IMR-90 (cell line): Measurements from ENCODE around the gene MGAT3. TPM values are rescaled to one million over a fixed set of nuclear protein-coding genes. Genes with fewer than 3 reads are reported as not detected.

ENCODE experiments used
- ATAC-seq: fragments of 200-7000 bp; cut with Tn5 transposase; 2 replicates; pipeline ENCODE4 v1.9.1; 2020; ENCODE audit warnings: low read depth, mild to moderate bottlenecking, moderate library complexity
- BruUV-seq: library from RNA; stranded (reverse); fragments of 400-500 nt; replicated peaks from 2 replicates; lab custom pipeline; 2021; lab: Mats Ljungman, UMichigan
- CTCF ChIA-PET: fragments of 300-600 bp; formaldehyde crosslinking; extraction: SDS; loops from one replicate; lab custom pipeline; 2021; ENCODE audit warnings: antibody characterized with exemption; lab: Yijun Ruan, JAX
- POLR2A ChIA-PET: fragments of 300-600 bp; sonication (Branson Sonifier 250); formaldehyde crosslinking; loops from one replicate; lab custom pipeline; 2022; ENCODE audit warnings: antibody characterized with exemption; ENCODE audit not compliant: unreplicated experiment; lab: Charles Lee
- DNase-seq: peaks from one replicate; pipeline ENCODE4 v3.0.0; 2013
- H2AFZ ChIP-seq: replicated peaks from 2 replicates; pipeline ENCODE3; 2013; ENCODE audit warnings: low read length, mild to moderate bottlenecking; ENCODE audit not compliant: poor library complexity
- H2AK5ac ChIP-seq: 2 replicates; pipeline ENCODE4 v1.6.1; 2013; ENCODE audit warnings: low read depth, low read length, inconsistent platforms
- H2AK9ac ChIP-seq: replicated peaks from 2 replicates; pipeline ENCODE3; 2013; ENCODE audit warnings: mild to moderate bottlenecking, low read depth, low read length, moderate library complexity; ENCODE audit not compliant: poor library complexity
- H2BK120ac ChIP-seq: 2 replicates; pipeline ENCODE4 v1.6.1; 2013; ENCODE audit warnings: low read depth, low read length, inconsistent platforms
- H2BK15ac ChIP-seq: 3 replicates; pipeline ENCODE4 v1.6.1; 2013; ENCODE audit warnings: low read depth, low read length, inconsistent platforms
- H2BK20ac ChIP-seq: 2 replicates; pipeline ENCODE4 v1.6.1; 2013; ENCODE audit warnings: low read depth, mild to moderate bottlenecking, inconsistent platforms, low read length, moderate library complexity
- H2BK5ac ChIP-seq: 2 replicates; pipeline ENCODE4 v1.6.1; 2013; ENCODE audit warnings: mild to moderate bottlenecking, low read depth, low read length, inconsistent platforms; ENCODE audit not compliant: poor library complexity, severe bottlenecking
- H3K14ac ChIP-seq: replicated peaks from 2 replicates; pipeline ENCODE4 v1.6.1; 2013; ENCODE audit warnings: low read depth, low read length, inconsistent platforms
- H3K18ac ChIP-seq: 2 replicates; pipeline ENCODE4 v1.6.1; 2013; ENCODE audit warnings: low read depth, low read length, control low read depth
- H3K23ac ChIP-seq: 2 replicates; pipeline ENCODE4 v1.6.1; 2013; ENCODE audit warnings: low read depth, low read length, inconsistent platforms
- H3K27ac ChIP-seq: 2 replicates; pipeline ENCODE4 v1.5.1; 2013; ENCODE audit warnings: mild to moderate bottlenecking, control low read depth, low read length; ENCODE audit not compliant: insufficient read depth
- H3K27me3 ChIP-seq: 2 replicates; pipeline ENCODE4 v1.6.1; 2013; ENCODE audit warnings: low read length; ENCODE audit not compliant: control insufficient read depth, insufficient read depth
- H3K36me3 ChIP-seq: 2 replicates; pipeline ENCODE4 v1.6.1; 2013; ENCODE audit warnings: low read length, mixed read lengths; ENCODE audit not compliant: control insufficient read depth, insufficient read depth
- H3K4ac ChIP-seq: 2 replicates; pipeline ENCODE4 v1.6.1; 2013; ENCODE audit warnings: low read depth, low read length, inconsistent platforms
- H3K4me1 ChIP-seq: 2 replicates; pipeline ENCODE4 v1.6.1; 2013; ENCODE audit warnings: low read length, mixed read lengths; ENCODE audit not compliant: control insufficient read depth, insufficient read depth
- H3K4me2 ChIP-seq: 2 replicates; pipeline ENCODE4 v1.6.1; 2013; ENCODE audit warnings: low read depth, mild to moderate bottlenecking, control low read depth, low read length, moderate library complexity
- H3K4me3 ChIP-seq: 2 replicates; pipeline ENCODE4 v1.5.1; 2013; ENCODE audit warnings: low read depth, mild to moderate bottlenecking, control low read depth, low read length, moderate library complexity; ENCODE audit not compliant: insufficient read depth
- H3K56ac ChIP-seq: 2 replicates; pipeline ENCODE4 v1.6.1; 2013; ENCODE audit warnings: low read length, inconsistent platforms; ENCODE audit not compliant: insufficient read depth; ENCODE audit errors: extremely low read depth
- H3K79me1 ChIP-seq, 2 experiments: 2 replicates each; pipeline ENCODE4 v1.6.1; 2013; ENCODE audit warnings: low read length in 2 of 2, inconsistent platforms in 1 of 2, low read depth in 1 of 2
- H3K9ac ChIP-seq: 2 replicates; pipeline ENCODE4 v1.6.1; 2013; ENCODE audit warnings: low read depth, low read length, control low read depth
- H3K9me1 ChIP-seq: 2 replicates; pipeline ENCODE4 v1.6.1; 2013; ENCODE audit warnings: low read length, inconsistent platforms; ENCODE audit not compliant: insufficient read depth
- H3K9me3 ChIP-seq: 2 replicates; pipeline ENCODE4 v1.6.1; 2013; ENCODE audit warnings: low read length; ENCODE audit not compliant: control insufficient read depth, insufficient read depth
- H4K20me1 ChIP-seq: 2 replicates; pipeline ENCODE4 v1.6.1; 2013; ENCODE audit warnings: low read length, inconsistent platforms; ENCODE audit not compliant: insufficient read depth
- H4K5ac ChIP-seq: 2 replicates; pipeline ENCODE4 v1.6.1; 2013; ENCODE audit warnings: mild to moderate bottlenecking, low read depth, low read length, control low read depth
- H4K8ac ChIP-seq, 2 experiments: 2 replicates each; pipeline ENCODE4 v1.6.1; 2013; ENCODE audit warnings: low read depth in 2 of 2, low read length in 2 of 2, control low read depth in 1 of 2, inconsistent platforms in 1 of 2
- H4K91ac ChIP-seq: 2 replicates; pipeline ENCODE4 v1.6.1; 2013; ENCODE audit warnings: low read depth, low read length, inconsistent platforms; ENCODE audit not compliant: insufficient read depth
- BHLHE40 ChIP-seq: fragments of 150-350 bp; IDR thresholded peaks from 2 replicates; pipeline ENCODE4 v1.6.1; 2016; ENCODE audit warnings: mild to moderate bottlenecking, low read depth, low read length
- CEBPB ChIP-seq: IDR thresholded peaks from 2 replicates; pipeline ENCODE4 v1.6.1; 2012; ENCODE audit warnings: low read depth, low read length, improper control_type of control experiment
- ELK1 ChIP-seq: fragments of 150-350 bp; IDR thresholded peaks from 2 replicates; pipeline ENCODE4 v1.6.1; 2016; ENCODE audit warnings: low read depth, mild to moderate bottlenecking, low read length, moderate library complexity, borderline replicate concordance
- FOS ChIP-seq: fragments of 150-350 bp; IDR thresholded peaks from 2 replicates; pipeline ENCODE4 v1.6.1; 2016; ENCODE audit warnings: low read depth, low read length
- MAFK ChIP-seq: IDR thresholded peaks from 2 replicates; pipeline ENCODE4 v1.6.1; 2012; ENCODE audit warnings: low read depth, low read length, improper control_type of control experiment
- MAZ ChIP-seq: IDR thresholded peaks from 2 replicates; pipeline ENCODE4 v1.6.1; 2012; ENCODE audit warnings: low read depth, mild to moderate bottlenecking, low read length, improper control_type of control experiment, moderate library complexity, borderline replicate concordance
- MXI1 ChIP-seq: IDR thresholded peaks from 2 replicates; pipeline ENCODE4 v1.6.1; 2012; ENCODE audit warnings: low read depth, mild to moderate bottlenecking, low read length, moderate library complexity, borderline replicate concordance
- NFE2L2 ChIP-seq: fragments of 150-350 bp; IDR thresholded peaks from 2 replicates; pipeline ENCODE4 v1.6.1; 2016; ENCODE audit warnings: low read depth, mild to moderate bottlenecking, low read length
- RAD21 ChIP-seq: IDR thresholded peaks from 2 replicates; pipeline ENCODE4 v1.6.1; 2012; ENCODE audit warnings: low read length, improper control_type of control experiment
- RCOR1 ChIP-seq: IDR thresholded peaks from 2 replicates; pipeline ENCODE4 v1.6.1; 2012; ENCODE audit warnings: mild to moderate bottlenecking, low read length, improper control_type of control experiment; ENCODE audit not compliant: insufficient replicate concordance
- RFX5 ChIP-seq: IDR thresholded peaks from 2 replicates; pipeline ENCODE4 v1.8.0; 2012; ENCODE audit warnings: low read depth, mild to moderate bottlenecking, low read length, moderate library complexity
- SMC3 ChIP-seq: fragments of 150-350 bp; IDR thresholded peaks from 2 replicates; pipeline ENCODE4 v1.6.1; 2016; ENCODE audit warnings: low read depth, mild to moderate bottlenecking, antibody characterized with exemption, low read length, moderate library complexity
- USF2 ChIP-seq: fragments of 150-350 bp; IDR thresholded peaks from 2 replicates; pipeline ENCODE4 v1.6.1; 2017; ENCODE audit warnings: mild to moderate bottlenecking, antibody characterized with exemption, low read length, low read depth
- WGBS, 2 experiments: methylation state at CpG; one replicate each; pipeline versions ENCODE4 v1.1.5 to v1.1.7; 2013; ENCODE audit warnings: missing lambda C conversion rate in 2 of 2; ENCODE audit not compliant: insufficient read length in 1 of 2; ENCODE audit errors: extremely low coverage in 2 of 2; 5-methylcytosine and 5-hydroxymethylcytosine counted together
- dilution Hi-C: fragments of 300-500 bp; cut with HindIII; formaldehyde crosslinking; loops from one replicate; pipeline ENCODE4 v1.14.3; 2018; ENCODE audit warnings: low sequenced_read_pairs; ENCODE audit not compliant: unreplicated experiment
- in situ Hi-C: fragments of 300-500 bp; cut with MboI; formaldehyde crosslinking; loops from 3 replicates; pipeline ENCODE4 v1.14.3; 2019; ENCODE audit warnings: low sequenced_read_pairs, inconsistent platforms, mixed read lengths
- intact Hi-C: fragments of 100-400 bp; cut with micrococcal nuclease; formaldehyde crosslinking; loops from 2 replicates; pipeline ENCODE4 v1.10.0; 2022
- polyA plus RNA-seq, 3 experiments: library from polyadenylated mRNA; depleted of rRNA; stranded (reverse); fragments of >200 nt; gene quantifications; 2 replicates each; pipeline ENCODE4 v1.2.3, GENCODE V29; 2012; ENCODE audit warnings: low replicate concordance in 1 of 3
- total RNA-seq: library from RNA; depleted of rRNA; stranded (reverse); fragments of >200 nt; gene quantifications from 2 replicates; pipeline ENCODE4 v1.2.3, GENCODE V29; 2012
- TF ChIP-seq, protein P1 (sequence below): conservative IDR thresholded peaks from 2 replicates; pipeline ENCODE4 v1.5.1; 2012; ENCODE audit warnings: mild to moderate bottlenecking, low read depth, low read length, improper control_type of control experiment

MGAT3 gene
- total and polyA plus RNA-seq, 2 of the 4 experiments (the other 2 are of a cell fraction), result 0.36 to 1.1 TPM

DNA sequence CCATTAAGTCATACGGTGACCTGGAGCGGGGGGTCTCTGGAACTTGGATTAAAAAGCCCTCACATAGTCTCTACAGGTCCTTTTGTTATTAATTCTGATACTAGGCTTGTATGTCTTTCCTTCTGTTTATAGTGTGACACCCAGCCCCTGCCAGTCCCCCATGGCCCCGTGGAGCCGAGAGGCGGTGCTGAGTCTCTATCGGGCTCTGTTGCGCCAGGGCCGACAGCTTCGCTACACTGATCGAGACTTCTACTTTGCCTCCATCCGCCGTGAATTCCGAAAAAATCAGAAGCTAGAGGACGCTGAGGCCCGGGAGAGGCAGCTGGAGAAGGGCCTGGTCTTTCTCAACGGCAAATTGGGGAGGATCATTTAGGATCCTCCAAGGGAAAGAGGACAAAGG is 47.3 kb downstream of the MGAT3 start:
- H3K9me1 ChIP-seq, result peaks cover 6% of the 10 kb centered on the region
- H2AK5ac ChIP-seq, result no peak overlapping the region
- ChIA-PET CTCF (interaction anchor here (1.6 kb wide), 1 partner anchor 10 kb away, joined by 6 read pairs; no protein-coding TSS in a partner anchor), POLR2A (no interaction called here)
- no peak overlapping the region for H4K8ac ChIP-seq
- H3K4ac ChIP-seq, result no peak overlapping the region
- H3K4me3 ChIP-seq, result no peak overlapping the region
- H3K9me3 ChIP-seq, result no peaks in the 10 kb centered on the region
- in situ Hi-C loops (no loop called here), intact Hi-C loops (no loop called here), dilution Hi-C loops (no loop called here)
- WGBS, 2 experiments, result 93% methylated on average over 8 of the region's 16 CpGs; no CpG with 5 or more reads in 1 of the 2 experiments
- H3K4me1 ChIP-seq, result peaks cover 10% of the 10 kb centered on the region
- H2BK20ac ChIP-seq, result no peak overlapping the region
- H3K36me3 ChIP-seq, result peaks cover 32% of the 10 kb centered on the region
- no peak overlapping the region for H3K18ac ChIP-seq
- H3K23ac ChIP-seq, result no peak overlapping the region
- H2AFZ ChIP-seq, result no peak overlapping the region
- no peak overlapping the region for H4K91ac ChIP-seq
- no peak overlapping the region for H3K4me2 ChIP-seq
- TF ChIP-seq RFX5 (no peak), CEBPB (no peak), USF2 (no peak), RAD21 (no peak), RCOR1 (no peak), NFE2L2 (no peak), MAFK (no peak), MAZ (no peak), MXI1 (no peak), BHLHE40 (no peak), SMC3 (no peak), FOS (no peak), ELK1 (no peak)
- TF ChIP-seq, protein P1, sequence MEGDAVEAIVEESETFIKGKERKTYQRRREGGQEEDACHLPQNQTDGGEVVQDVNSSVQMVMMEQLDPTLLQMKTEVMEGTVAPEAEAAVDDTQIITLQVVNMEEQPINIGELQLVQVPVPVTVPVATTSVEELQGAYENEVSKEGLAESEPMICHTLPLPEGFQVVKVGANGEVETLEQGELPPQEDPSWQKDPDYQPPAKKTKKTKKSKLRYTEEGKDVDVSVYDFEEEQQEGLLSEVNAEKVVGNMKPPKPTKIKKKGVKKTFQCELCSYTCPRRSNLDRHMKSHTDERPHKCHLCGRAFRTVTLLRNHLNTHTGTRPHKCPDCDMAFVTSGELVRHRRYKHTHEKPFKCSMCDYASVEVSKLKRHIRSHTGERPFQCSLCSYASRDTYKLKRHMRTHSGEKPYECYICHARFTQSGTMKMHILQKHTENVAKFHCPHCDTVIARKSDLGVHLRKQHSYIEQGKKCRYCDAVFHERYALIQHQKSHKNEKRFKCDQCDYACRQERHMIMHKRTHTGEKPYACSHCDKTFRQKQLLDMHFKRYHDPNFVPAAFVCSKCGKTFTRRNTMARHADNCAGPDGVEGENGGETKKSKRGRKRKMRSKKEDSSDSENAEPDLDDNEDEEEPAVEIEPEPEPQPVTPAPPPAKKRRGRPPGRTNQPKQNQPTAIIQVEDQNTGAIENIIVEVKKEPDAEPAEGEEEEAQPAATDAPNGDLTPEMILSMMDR, result no peak
- no peak overlapping the region for H3K56ac ChIP-seq
- no peak overlapping the region for H3K14ac ChIP-seq
- H3K27me3 ChIP-seq, result no peaks in the 10 kb centered on the region
- no peak overlapping the region for H3K9ac ChIP-seq
- peaks cover 29 to 62% of the 10 kb centered on the region in 2 experiments for H3K79me1 ChIP-seq
- no peak for ATAC-seq
- no peak for DNase-seq
- no peak overlapping the region for H3K27ac ChIP-seq
- H4K5ac ChIP-seq, result no peak overlapping the region
- no peak overlapping the region for H2BK15ac ChIP-seq
- no peak overlapping the region for H2AK9ac ChIP-seq
- no TSS peak for BruUV-seq
- H4K20me1 ChIP-seq, result peaks cover 18% of the 10 kb centered on the region; the same call in 1 of the 2 replicates
- no peak overlapping the region for H2BK120ac ChIP-seq
- H2BK5ac ChIP-seq, result no peak overlapping the region
